HG03135 (cell line): ENCODE measurements around the gene ASAP2.
"Not testable (repeated sequence)": the region's sequence is repeated elsewhere in the genome, so short reads cannot be mapped to it uniquely, and the experiment has no call there.

Source experiments
- ATAC-seq: cut with Tn5 transposase; IDR thresholded peaks from one replicate; pipeline ENCODE4 v1.9.1; 2021; ENCODE audit warnings: mild to moderate bottlenecking, moderate library complexity; ENCODE audit not compliant: unreplicated experiment

ASAP2 gene

DNA sequence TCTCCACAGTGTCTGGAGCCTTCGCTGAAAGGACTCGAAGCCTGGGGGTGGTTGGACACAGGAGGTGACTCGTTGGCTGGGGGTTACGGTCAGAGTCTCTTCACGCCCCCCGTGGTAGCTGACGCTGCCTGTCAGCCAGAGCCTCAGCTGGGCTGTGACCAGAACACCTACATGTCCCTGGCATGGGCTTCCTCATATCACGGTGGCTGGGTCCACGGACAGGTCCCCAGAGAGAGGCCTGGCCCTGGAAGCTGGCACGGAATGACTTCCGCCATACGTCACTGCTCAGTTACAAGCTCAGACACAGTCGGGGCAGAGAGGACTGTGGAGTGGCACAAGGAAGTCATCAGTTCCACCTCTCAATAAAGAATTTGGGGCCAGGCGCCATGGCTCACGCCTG, 188.2 kb downstream of the ASAP2 start:
- no peak for ATAC-seq

GRCh38 chr2:9397201-9397600, 190.6 kb downstream of the ASAP2 start:
- no peak for ATAC-seq

- ATAC-seq, result not testable (repeated sequence)
Observed at GRCh38 chr2:9398251-9398650, 191.6 kb downstream of the ASAP2 start.

DNA sequence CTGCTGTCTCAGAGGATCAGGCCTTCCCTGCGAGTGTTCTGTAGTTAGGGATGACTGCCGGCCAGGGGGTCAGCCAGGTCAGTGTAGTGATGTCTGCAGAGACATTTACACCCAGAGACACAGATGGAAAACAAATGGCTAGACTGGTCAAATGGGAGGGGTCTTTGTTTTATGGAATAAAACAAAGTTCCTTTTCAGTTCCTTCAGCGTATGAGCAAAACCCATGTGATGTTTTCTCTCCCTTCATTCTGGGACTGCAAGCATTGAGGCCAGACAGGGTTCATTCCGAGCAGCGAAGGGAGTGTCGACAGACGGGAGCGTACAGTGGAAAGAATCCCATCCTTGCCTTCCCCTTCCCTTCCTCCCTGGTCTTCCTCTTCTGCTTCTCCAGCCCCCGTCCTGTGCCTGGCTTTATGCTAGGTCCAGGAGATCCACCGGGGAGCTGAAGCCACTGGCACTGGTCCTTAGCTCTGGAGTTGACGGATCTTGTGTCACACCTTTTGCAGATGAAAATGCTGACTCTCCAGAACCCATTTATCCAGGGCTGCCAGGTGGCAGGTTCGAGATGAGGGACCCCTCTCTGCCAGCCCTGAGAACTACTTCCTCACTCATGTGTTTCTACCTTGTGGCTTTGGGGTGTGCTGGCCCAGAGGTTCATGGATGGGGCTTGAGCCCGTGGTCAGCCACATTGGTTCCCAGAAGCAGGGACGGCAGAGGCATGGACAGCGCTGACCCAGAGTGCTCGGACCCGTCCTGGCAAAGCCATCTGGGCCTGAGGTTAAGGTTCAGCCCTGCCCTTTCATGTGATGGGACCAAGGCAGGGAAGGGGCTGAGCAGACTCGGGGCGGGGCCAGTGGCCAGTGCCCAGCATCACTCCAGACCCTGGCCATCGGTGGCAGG, 192.5 kb downstream of the ASAP2 start:
- ATAC-seq, result no peak

DNA sequence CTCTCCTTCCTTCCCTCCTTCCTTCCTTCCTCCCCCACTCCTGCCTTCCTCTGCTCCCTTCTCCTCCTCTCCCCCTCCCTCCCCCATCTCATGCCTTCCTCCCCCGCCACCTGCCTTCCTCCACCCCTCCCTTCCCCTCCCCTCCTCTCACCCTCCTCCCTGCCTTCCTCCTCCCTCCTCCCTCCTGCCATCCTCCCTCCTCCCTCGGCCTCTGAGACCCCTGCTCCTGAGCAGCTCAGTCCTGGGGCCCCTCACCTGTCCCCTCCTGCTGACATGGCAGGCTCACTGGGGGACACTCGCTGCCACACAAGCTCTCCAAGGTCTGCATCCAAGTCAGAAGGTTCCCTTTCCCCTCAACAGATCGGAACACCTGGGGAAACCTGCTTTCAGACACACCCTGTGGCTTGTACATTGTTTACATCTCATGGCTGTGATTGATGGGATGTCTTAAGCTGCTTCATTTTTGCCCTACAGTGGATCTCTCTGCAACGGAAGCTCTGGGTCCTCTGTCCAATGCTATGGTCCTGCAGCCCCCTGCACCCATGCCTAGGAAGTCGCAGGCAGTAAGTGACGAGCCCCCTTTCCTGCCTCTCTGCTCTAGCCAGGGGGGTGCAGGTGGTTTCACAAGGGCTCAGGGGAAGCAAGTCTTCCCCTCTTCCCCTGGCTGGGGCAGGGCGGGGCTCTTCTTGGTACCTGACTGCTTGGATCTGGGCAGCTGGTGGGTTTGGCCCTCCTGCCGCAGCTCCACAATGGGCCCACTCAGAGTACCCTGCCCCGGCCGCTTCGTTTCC, 193.9 kb downstream of the ASAP2 start:
- no peak for ATAC-seq

GRCh38 chr2:9401059-9401547, 194.5 kb downstream of the ASAP2 start:
- no peak for ATAC-seq

DNA sequence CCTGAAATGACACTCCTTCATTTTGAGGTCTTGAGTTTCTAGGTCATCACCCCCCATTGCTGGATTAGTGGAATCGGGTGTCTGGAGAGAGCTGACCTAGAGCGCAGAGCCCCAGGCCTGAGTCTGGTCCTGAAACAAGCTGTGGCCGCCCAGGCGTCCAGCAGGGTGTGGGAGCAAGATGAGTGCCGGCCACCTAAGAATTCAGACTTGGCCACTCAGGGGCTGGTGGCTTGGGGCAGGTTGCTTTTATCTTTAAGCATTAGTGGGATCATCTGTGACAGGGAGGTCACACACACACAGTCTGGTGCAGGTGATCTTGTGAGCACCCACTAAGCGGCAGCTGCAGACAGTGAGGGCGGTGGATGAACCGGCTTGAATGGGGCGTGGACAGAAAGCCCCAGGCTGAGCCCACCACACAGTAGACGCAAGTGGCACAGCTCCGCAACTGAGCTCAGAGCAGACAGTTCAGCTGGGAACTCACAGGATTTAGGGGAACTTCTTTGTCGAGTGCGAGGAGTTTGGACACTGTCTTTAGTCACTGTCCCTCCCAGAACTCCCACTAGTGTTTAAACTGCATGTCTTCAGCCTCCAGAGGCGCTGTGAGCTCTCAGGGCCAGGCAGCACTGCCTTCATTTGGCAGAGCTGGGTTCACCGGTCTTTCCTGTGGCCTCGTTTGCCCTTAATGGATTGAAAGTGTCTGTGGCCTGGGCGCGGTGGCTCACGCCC, 195.2 kb downstream of the ASAP2 start:
- ATAC-seq, result no peak

GRCh38 chr2:9403924-9404323, 197.3 kb downstream of the ASAP2 start:
- ATAC-seq, result no peak

DNA sequence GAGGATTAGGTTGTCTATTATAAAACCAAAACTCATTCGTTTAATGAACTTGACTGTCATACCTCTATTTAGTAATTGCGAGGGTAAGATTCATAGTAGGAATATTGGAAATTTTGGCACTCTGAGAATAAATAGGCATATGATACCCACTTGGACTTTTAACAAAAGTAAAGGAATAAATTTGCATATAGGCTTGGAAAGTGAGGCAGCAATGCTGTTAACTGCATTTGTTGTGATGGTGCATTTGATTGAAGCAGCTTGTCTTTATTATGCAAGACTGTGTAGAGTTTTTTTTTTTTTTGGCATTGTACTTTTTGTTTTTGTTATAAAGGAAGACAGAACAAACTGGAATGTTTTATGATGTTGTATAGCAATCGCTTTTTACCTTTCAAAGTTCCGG, 197.8 kb downstream of the ASAP2 start:
- no peak for ATAC-seq

- ATAC-seq, result no peak
Observed at GRCh38 chr2:9405636-9406035, 199.0 kb downstream of the ASAP2 start.

DNA sequence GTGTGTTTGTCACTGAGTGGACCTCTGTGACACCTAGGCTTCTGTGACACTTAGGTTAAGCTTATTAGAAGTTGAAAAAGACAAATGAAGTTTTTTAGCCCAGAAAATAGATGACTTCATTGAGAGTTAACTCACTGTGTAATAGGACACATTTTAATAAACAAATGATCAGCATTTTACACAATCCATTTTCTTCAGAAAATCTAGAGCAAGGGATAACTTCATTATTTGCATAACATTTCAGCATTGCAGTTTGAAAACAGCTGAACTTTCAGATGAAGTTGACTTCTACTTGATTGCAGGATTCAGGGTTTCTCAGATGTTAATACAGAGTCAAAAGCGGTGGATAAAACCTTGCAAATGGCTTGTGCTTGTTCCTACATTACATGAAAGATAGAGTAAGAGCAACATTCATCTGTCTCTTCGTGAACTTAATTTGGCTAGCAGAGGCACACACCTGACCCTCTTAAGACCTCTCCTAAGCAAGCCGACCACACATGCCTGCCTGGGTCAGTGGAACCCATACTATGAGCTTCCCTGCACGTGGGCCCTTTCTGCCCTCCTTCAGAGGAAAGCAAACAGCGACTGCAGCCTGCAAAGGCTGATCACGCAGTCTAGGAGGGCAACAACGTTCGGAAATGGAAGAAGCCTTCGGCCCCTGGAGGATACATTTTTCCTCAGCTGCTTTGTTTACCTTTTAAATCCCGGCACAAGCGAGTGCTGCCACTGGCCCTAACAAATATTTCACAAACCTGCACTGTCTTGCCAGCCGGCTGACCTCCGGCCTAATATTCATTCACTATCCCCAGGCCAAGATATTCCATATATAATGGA, 200.1 kb downstream of the ASAP2 start:
- no peak for ATAC-seq

DNA sequence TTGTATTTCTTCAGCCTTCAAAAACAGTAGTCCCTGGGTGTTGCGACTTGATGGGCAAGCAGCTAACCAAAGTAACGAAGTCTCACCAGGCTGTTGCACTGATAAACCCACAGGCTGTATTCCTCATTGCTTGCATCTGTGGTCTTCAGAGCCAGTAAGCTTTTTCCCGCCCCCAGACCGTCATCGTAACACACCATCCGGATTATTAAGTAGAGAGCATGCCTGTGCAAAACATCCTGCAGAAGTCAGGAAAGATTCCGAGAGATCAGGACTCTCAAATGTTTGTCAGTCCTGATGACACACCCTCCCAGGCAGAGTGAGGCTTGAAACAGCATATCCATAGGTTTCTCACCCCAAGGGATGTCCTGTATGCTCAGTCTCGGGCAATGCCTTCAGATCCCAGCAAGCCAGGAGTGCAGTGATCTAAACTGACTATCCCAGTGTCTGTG, 200.8 kb downstream of the ASAP2 start:
- no peak for ATAC-seq

DNA sequence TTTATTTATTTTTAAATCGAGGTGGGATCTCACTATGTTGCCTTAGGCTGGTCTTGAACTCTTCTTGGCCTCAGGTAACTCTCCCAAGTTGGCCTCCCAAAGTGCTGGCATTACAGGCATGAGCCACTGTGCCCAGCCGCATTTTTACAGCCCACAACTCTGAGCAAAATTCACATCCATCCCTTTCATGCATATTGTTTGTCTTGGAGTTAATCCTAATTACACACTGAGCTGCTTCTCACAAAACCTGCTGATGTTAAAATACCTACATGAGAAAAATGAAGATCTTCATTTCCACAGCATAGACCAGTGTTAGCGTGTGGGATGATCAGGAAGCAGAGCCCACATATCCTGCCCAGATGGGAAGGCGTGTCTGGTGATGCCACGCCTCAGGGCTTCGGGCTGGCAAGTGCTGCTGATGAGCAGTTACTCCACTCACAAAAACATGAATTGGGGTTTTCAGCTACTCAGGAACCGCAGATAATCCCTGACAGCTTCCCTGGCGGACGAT, 202.1 kb downstream of the ASAP2 start:
- ATAC-seq, result no peak

GRCh38 chr2:9410108-9410507, 203.5 kb downstream of the ASAP2 start:
- ATAC-seq, result peak; percentile 80

- ATAC-seq, result no peak
Observed at GRCh38 chr2:9412781-9413180, 206.2 kb downstream of the ASAP2 start.

- no peak for ATAC-seq
Observed at GRCh38 chr2:9415516-9416169, 209.0 kb downstream of the ASAP2 start.

GRCh38 chr2:9416267-9416961, 209.8 kb downstream of the ASAP2 start:
- no peak for ATAC-seq

DNA sequence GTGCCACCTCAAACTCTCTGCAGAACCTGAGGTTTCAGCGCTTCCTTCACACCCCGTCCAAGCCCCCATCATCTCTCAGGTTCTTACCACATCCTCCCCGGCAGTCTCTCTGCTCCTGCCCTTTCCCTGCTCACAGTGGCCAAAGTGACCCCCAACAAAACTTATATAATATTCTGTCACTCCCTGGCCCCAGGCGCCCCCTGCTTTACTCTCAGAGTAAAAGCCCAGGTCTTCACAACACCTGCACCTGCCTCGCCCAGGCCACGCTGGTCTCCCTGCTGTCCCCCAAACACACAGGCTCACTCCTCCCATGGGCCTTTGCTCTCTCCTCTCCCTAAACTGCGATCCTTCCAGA, 210.3 kb downstream of the ASAP2 start:
- ATAC-seq, result no peak

DNA sequence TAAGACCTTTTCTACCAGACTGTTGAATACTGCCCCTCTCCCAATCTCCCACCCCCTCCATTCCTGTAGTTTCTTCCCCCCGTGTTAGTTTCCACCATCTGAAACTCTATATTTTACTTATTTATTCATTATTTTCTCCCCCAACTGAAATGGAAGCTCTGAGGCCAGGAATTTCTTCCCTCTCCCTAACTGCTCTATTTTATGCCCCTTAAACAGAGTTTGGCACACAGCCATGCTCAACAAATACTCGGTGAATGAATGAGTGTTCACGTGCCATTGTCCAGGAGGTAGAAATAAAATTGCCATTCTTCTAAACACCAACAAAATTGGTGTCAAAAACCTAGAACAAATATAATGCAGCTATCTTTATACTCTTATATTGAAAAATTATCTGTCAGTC, 211.1 kb downstream of the ASAP2 start:
- ATAC-seq, result no peak
